Measurements from ENCODE around the gene TIAM1. TPM values are rescaled to one million over a fixed set of nuclear protein-coding genes. Genes with fewer than 3 reads are reported as not detected.

TIAM1 gene
- total RNA-seq, 6 experiments from 2014 or later: 4.8 to 12.5 (median 7.7) TPM

- Histone ChIP-seq H3K9me3 (no peaks in the 10 kb centered on the region), H3K36me3 (peaks cover 0 to 4% (median 2%) of the 10 kb centered on the region in 4 donors), H3K4me3 (no peak overlapping the region), H3K27ac (no peak overlapping the region), H3K27me3 (no peaks in the 10 kb centered on the region), H3K4me1 (no peaks in the 10 kb centered on the region)
- DNase-seq (no peak), ATAC-seq (peak in 1 of 4 donors; percentile 31)
- WGBS (ENCODE audit: insufficient coverage, low coverage, low lambda C conversion rate, missing lambda C conversion rate): no CpG with 5 or more reads among the region's 1 CpG
- TF ChIP-seq CTCF (IDR thresholded peaks at IDR 0.05) (no peak), POLR2A (IDR thresholded peaks at IDR 0.05) (no peak)
- intact Hi-C loops (cut with DNase I): no loop called here
Observed at GRCh38 chr21:31137960-31138359, 206.1 kb downstream of the TIAM1 start.

- Histone ChIP-seq H3K9me3 (no peaks in the 10 kb centered on the region), H3K27me3 (no peaks in the 10 kb centered on the region), H3K36me3 (peaks cover 0 to 4% (median 2%) of the 10 kb centered on the region in 4 donors), H3K4me1 (no peaks in the 10 kb centered on the region), H3K4me3 (no peak overlapping the region), H3K27ac (no peak overlapping the region)
- ATAC-seq: peak in 2 of 4 donors; percentile 51 to 61
- intact Hi-C loops (cut with DNase I): no loop called here
- peak in 1 of 3 donors; percentile 46 for DNase-seq
- TF ChIP-seq POLR2A (IDR thresholded peaks at IDR 0.05) (no peak), CTCF (IDR thresholded peaks at IDR 0.05) (no peak)
- WGBS (ENCODE audit: insufficient coverage, low coverage, low lambda C conversion rate, missing lambda C conversion rate): 64% methylated on average over 9 of the region's 12 CpGs
Observed at GRCh38 chr21:31136891-31137290, 207.2 kb downstream of the TIAM1 start.

- TF ChIP-seq POLR2A (IDR thresholded peaks at IDR 0.05): no peak
- no peak for TF ChIP-seq CTCF (IDR thresholded peaks at IDR 0.05)
- Histone ChIP-seq H3K9me3 (no peaks in the 10 kb centered on the region), H3K27ac (no peak overlapping the region), H3K4me1 (no peaks in the 10 kb centered on the region), H3K27me3 (no peaks in the 10 kb centered on the region), H3K4me3 (no peak overlapping the region), H3K36me3 (no peaks in the 10 kb centered on the region)
- no peak for ATAC-seq
- 52% methylated on average over 12 of the region's 12 CpGs for WGBS (ENCODE audit: insufficient coverage, low coverage, low lambda C conversion rate, missing lambda C conversion rate)
- no peak for DNase-seq
- intact Hi-C loops (cut with DNase I): no loop called here
Observed at GRCh38 chr21:31135531-31136184, 208.4 kb downstream of the TIAM1 start.

GRCh38 chr21:31133243-31133830, 210.7 kb downstream of the TIAM1 start:
- no peak for ATAC-seq
- no peaks in the 10 kb centered on the region for H3K9me3 ChIP-seq
- no peaks in the 10 kb centered on the region for H3K4me1 ChIP-seq
- peaks cover 0 to 5% (median 2%) of the 10 kb centered on the region in 4 donors for H3K36me3 ChIP-seq
- intact Hi-C loops (cut with DNase I): no loop called here
- TF ChIP-seq CTCF (IDR thresholded peaks at IDR 0.05): no peak
- no peak for TF ChIP-seq POLR2A (IDR thresholded peaks at IDR 0.05)
- H3K27ac ChIP-seq: no peak overlapping the region
- no peaks in the 10 kb centered on the region for H3K27me3 ChIP-seq
- 66% methylated on average over 7 of the region's 7 CpGs for WGBS (ENCODE audit: insufficient coverage, low coverage, low lambda C conversion rate, missing lambda C conversion rate)
- no peak overlapping the region for H3K4me3 ChIP-seq
- DNase-seq: no peak

Data from right lobe of liver (tissue), 6 donors.